GM20000 (cell line): Measurements from ENCODE around the gene CEPT1.

Experiments used
- DNase-seq: peaks from one replicate; pipeline ENCODE4 v3.0.0; 2012; ENCODE audit warnings: low spot score
- CTCF ChIP-seq: IDR thresholded peaks from 2 replicates; pipeline ENCODE4 v1.5.1; 2012; ENCODE audit warnings: mild to moderate bottlenecking, control low read depth; ENCODE audit errors: extremely low read depth, missing control alignments

CEPT1 gene

GRCh38 chr1:111225091-111225490 lies 85.1 kb downstream of the CEPT1 start:
- DNase-seq, result no peak
- no peak for TF ChIP-seq CTCF

- DNase-seq, result no peak
- no peak for TF ChIP-seq CTCF
Measured at GRCh38 chr1:111225717-111226400, 85.8 kb downstream of the CEPT1 start.

- no peak for TF ChIP-seq CTCF
- no peak for DNase-seq
Measured at GRCh38 chr1:111227434-111227833, 87.4 kb downstream of the CEPT1 start, which contains the start of gene CHI3L2. Gene CHI3L2 (plus strand): TSS chr1:111227713. CDS start chr1:111227730, 17 bp downstream.

GRCh38 chr1:111227851-111228747 lies 88.1 kb downstream of the CEPT1 start:
- DNase-seq, result no peak
- TF ChIP-seq CTCF, result no peak

- no peak for DNase-seq
- TF ChIP-seq CTCF, result no peak
Measured at GRCh38 chr1:111228748-111229126, 88.7 kb downstream of the CEPT1 start.

GRCh38 chr1:111232134-111232533 lies 92.1 kb downstream of the CEPT1 start:
- no peak for DNase-seq
- TF ChIP-seq CTCF, result no peak

GRCh38 chr1:111234258-111234657 lies 94.2 kb downstream of the CEPT1 start:
- DNase-seq, result no peak
- TF ChIP-seq CTCF, result no peak
